ENCODE results near the gene TMEM269. TPM values are rescaled to one million over a fixed set of nuclear protein-coding genes. Genes with fewer than 3 reads are reported as not detected.

TMEM269 gene
- polyA plus RNA-seq, 3 donors, result 0.07 TPM; not detected in 2

DNA sequence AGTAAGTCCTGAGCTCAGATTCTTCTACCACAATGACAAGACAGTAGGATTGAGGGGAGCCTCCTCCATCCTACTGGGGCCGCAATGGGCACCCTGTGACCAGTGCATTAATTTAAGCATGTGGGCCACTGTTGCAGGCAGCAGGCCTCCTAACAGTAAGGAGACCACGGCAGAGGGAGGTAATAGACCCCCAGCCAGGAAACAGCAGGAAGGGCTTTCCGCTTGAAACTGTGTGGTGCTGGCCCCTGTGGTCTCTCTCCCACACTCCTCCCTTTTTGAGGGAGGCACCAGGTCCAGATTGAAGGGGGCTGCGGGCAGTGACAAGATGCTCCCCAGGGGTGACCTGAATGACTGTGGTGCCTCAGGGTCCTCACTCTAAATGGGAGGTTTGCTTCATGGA, 43.1 kb upstream of the TMEM269 start:
- Mint-ChIP-seq H3K27me3 (ENCODE audit: low read depth in 3 of 3) (peaks cover 0 to 7% (median 1%) of the 10 kb centered on the region in 3 donors), H3K9me3 (peaks cover 0 to 3% (median 0%) of the 10 kb centered on the region in 7 donors), H3K4me3 (no peak overlapping the region), H3K4me1 (peaks cover 18% of the 10 kb centered on the region), H3K27ac (no peak overlapping the region), H3K36me3 (peaks cover 15 to 17% of the 10 kb centered on the region in 2 donors)
- Histone ChIP-seq H3K27ac (ENCODE audit: low read depth in 1 of 2, low read length in 2 of 2) (no peak overlapping the region), H3K79me2 (ENCODE audit: insufficient read depth, low read length) (no peaks in the 10 kb centered on the region), H3K4me1 (ENCODE audit: control insufficient read depth in 1 of 2, insufficient read depth in 2 of 2, low read length in 2 of 2) (peaks cover 16 to 23% of the 10 kb centered on the region in 2 donors), H3K9ac (ENCODE audit: insufficient read depth, low read length, poor library complexity, severe bottlenecking) (no peak overlapping the region), H3K27me3 (ENCODE audit: control insufficient read depth in 2 of 2, insufficient read depth in 2 of 2, low read length in 2 of 2) (no peaks in the 10 kb centered on the region), H3K4me2 (replicated peaks; ENCODE audit: extremely low read depth, low read length, poor library complexity, severe bottlenecking) (no peak overlapping the region), H3K4me3 (replicated peaks in 1 of 3; ENCODE audit: low read depth in 2 of 3, low read length in 3 of 3) (no peak overlapping the region), H2AFZ (ENCODE audit: insufficient read depth, low read depth, low read length, poor library complexity, severe bottlenecking) (no peak overlapping the region), H3K36me3 (replicated peaks in 1 of 2; ENCODE audit: control insufficient read depth in 1 of 2, insufficient read depth in 2 of 2, low read length in 2 of 2) (peaks cover 11 to 15% of the 10 kb centered on the region in 2 donors), H4K20me1 (ENCODE audit: insufficient read depth, low read length) (no peaks in the 10 kb centered on the region), H3K9me3 (replicated peaks in 1 of 2; ENCODE audit: control insufficient read depth in 1 of 2, insufficient read depth in 1 of 2, low read length in 2 of 2) (no peaks in the 10 kb centered on the region)
- TF ChIP-seq, protein P1, sequence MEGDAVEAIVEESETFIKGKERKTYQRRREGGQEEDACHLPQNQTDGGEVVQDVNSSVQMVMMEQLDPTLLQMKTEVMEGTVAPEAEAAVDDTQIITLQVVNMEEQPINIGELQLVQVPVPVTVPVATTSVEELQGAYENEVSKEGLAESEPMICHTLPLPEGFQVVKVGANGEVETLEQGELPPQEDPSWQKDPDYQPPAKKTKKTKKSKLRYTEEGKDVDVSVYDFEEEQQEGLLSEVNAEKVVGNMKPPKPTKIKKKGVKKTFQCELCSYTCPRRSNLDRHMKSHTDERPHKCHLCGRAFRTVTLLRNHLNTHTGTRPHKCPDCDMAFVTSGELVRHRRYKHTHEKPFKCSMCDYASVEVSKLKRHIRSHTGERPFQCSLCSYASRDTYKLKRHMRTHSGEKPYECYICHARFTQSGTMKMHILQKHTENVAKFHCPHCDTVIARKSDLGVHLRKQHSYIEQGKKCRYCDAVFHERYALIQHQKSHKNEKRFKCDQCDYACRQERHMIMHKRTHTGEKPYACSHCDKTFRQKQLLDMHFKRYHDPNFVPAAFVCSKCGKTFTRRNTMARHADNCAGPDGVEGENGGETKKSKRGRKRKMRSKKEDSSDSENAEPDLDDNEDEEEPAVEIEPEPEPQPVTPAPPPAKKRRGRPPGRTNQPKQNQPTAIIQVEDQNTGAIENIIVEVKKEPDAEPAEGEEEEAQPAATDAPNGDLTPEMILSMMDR (IDR thresholded peaks at IDR 0.05), result no peak
- DNase-seq, result no peak
- intact Hi-C loops (cut with micrococcal nuclease), result loop anchor here in 1 of 2 donors (10.0 kb wide), 1 partner anchor 397 kb away; no protein-coding TSS in a partner anchor
- WGBS (ENCODE audit: insufficient coverage), result 68% methylated on average over 2 of the region's 4 CpGs

DNA sequence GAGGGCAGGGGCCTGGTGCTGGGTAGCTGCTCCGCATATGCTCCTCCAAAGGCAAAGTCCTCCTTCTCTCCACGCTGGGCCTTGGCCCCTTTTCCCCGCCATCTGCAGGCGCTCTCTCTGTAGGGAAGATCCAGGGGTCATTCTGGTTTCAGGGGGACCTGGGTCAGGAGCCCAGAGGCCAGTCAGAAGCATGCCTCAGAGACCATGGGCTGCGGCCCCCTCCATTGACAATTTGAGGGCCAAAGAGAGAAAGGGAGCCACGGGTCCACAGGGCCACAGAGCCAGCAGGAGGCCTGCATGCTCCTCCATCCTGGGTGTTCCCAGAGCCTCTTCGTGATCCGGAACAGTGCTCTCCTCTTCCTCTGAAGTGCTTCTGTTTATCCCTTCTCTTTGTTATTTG, 42.6 kb upstream of the TMEM269 start:
- Histone ChIP-seq H2AFZ (ENCODE audit: insufficient read depth, low read depth, low read length, poor library complexity, severe bottlenecking) (no peak overlapping the region), H3K4me2 (replicated peaks; ENCODE audit: extremely low read depth, low read length, poor library complexity, severe bottlenecking) (no peak overlapping the region), H3K4me3 (replicated peaks in 1 of 3; ENCODE audit: low read depth in 2 of 3, low read length in 3 of 3) (no peak overlapping the region), H3K36me3 (replicated peaks in 1 of 2; ENCODE audit: control insufficient read depth in 1 of 2, insufficient read depth in 2 of 2, low read length in 2 of 2) (peaks cover 12 to 19% of the 10 kb centered on the region in 2 donors), H3K27ac (ENCODE audit: low read depth in 1 of 2, low read length in 2 of 2) (no peak overlapping the region), H3K4me1 (ENCODE audit: control insufficient read depth in 1 of 2, insufficient read depth in 2 of 2, low read length in 2 of 2) (peaks cover 12 to 18% of the 10 kb centered on the region in 2 donors), H3K9me3 (replicated peaks in 1 of 2; ENCODE audit: control insufficient read depth in 1 of 2, insufficient read depth in 1 of 2, low read length in 2 of 2) (no peaks in the 10 kb centered on the region), H3K27me3 (ENCODE audit: control insufficient read depth in 2 of 2, insufficient read depth in 2 of 2, low read length in 2 of 2) (no peaks in the 10 kb centered on the region), H3K79me2 (ENCODE audit: insufficient read depth, low read length) (no peaks in the 10 kb centered on the region), H3K9ac (ENCODE audit: insufficient read depth, low read length, poor library complexity, severe bottlenecking) (no peak overlapping the region), H4K20me1 (ENCODE audit: insufficient read depth, low read length) (no peaks in the 10 kb centered on the region)
- H3K4me3 Mint-ChIP-seq, result no peak overlapping the region
- no peak overlapping the region for H3K27ac Mint-ChIP-seq
- H3K36me3 Mint-ChIP-seq, result peaks cover 18 to 22% of the 10 kb centered on the region in 2 donors
- TF ChIP-seq, protein P1 (IDR thresholded peaks at IDR 0.05), result no peak
- no peak for DNase-seq
- 100% methylated on average over 7 of the region's 8 CpGs for WGBS (ENCODE audit: insufficient coverage)
- intact Hi-C loops (cut with micrococcal nuclease), result loop anchor here in 1 of 2 donors (10.0 kb wide), 1 partner anchor 397 kb away; no protein-coding TSS in a partner anchor
- H3K4me1 Mint-ChIP-seq, result peaks cover 16% of the 10 kb centered on the region
- peaks cover 0 to 9% (median 1%) of the 10 kb centered on the region in 3 donors for H3K27me3 Mint-ChIP-seq (ENCODE audit: low read depth in 3 of 3)
- peaks cover 0 to 3% (median 0%) of the 10 kb centered on the region in 7 donors for H3K9me3 Mint-ChIP-seq

All from CD14-positive monocyte (primary cell).